CD14-positive monocyte (primary cell): Measurements from ENCODE around the gene PARP8. TPM values are rescaled to one million over a fixed set of nuclear protein-coding genes. Genes with fewer than 3 reads are reported as not detected.
A peak's percentile ranks its signal among the peaks of the same experiment; 100 is the strongest.

Source experiments
- DNase-seq, 3 donors: peaks; one replicate each; pipeline ENCODE4 v3.0.0-alpha.2; 2011 to 2022
- H2AFZ ChIP-seq: 2 replicates; pipeline ENCODE4 v1.6.0; 2012; ENCODE audit warnings: mild to moderate bottlenecking, low read depth, low read length, inconsistent platforms; ENCODE audit not compliant: insufficient read depth, poor library complexity, severe bottlenecking
- H3K27ac ChIP-seq, 2 donors: 1 replicate in 1 of 2; 2 replicates in 1 of 2; pipeline ENCODE4 v1.5.1; 2012 to 2013; ENCODE audit warnings: low read length in 2 of 2, control low read depth in 1 of 2, inconsistent platforms in 1 of 2, low read depth in 1 of 2, mild to moderate bottlenecking in 1 of 2
- H3K27me3 ChIP-seq, 2 donors: one replicate each; pipeline versions ENCODE4 v1.6.0 to v1.6.1; 2011 to 2013; ENCODE audit warnings: low read length in 2 of 2; ENCODE audit not compliant: control insufficient read depth in 2 of 2, insufficient read depth in 2 of 2
- H3K36me3 ChIP-seq, 2 donors: replicated peaks in 1 of 2; 1 replicate in 1 of 2; 2 replicates in 1 of 2; pipeline versions ENCODE4 v1.5.1 to v1.6.1; 2012 to 2013; ENCODE audit warnings: low read length in 2 of 2, control low read depth in 1 of 2, inconsistent platforms in 1 of 2, mild to moderate bottlenecking in 1 of 2; ENCODE audit not compliant: insufficient read depth in 2 of 2, control insufficient read depth in 1 of 2
- H3K4me1 ChIP-seq, 2 donors: 1 replicate in 1 of 2; 2 replicates in 1 of 2; pipeline versions ENCODE4 v1.5.1 to v1.6.1; 2012 to 2013; ENCODE audit warnings: low read length in 2 of 2, control low read depth in 1 of 2, inconsistent platforms in 1 of 2, mild to moderate bottlenecking in 1 of 2, moderate library complexity in 1 of 2; ENCODE audit not compliant: insufficient read depth in 2 of 2, control insufficient read depth in 1 of 2
- H3K4me2 ChIP-seq: replicated peaks from 2 replicates; pipeline ENCODE3; 2012; ENCODE audit warnings: low read length, moderate library complexity, mild to moderate bottlenecking; ENCODE audit not compliant: poor library complexity, severe bottlenecking; ENCODE audit errors: extremely low read depth
- H3K4me3 ChIP-seq, 3 experiments: fragments of 200-600 bp in 1 of 3; sonication (generic) in 1 of 3; replicated peaks in 1 of 3; 1 replicate in 2 of 3; 2 replicates in 1 of 3; pipeline ENCODE4 v1.5.1; 2011 to 2013; ENCODE audit warnings: low read length in 3 of 3, mild to moderate bottlenecking in 3 of 3, control low read depth in 2 of 3, low read depth in 2 of 3, inconsistent platforms in 1 of 3, moderate library complexity in 1 of 3
- H3K79me2 ChIP-seq: 2 replicates; pipeline ENCODE4 v1.6.0; 2012; ENCODE audit warnings: mild to moderate bottlenecking, control low read depth, inconsistent platforms, low read length, moderate library complexity; ENCODE audit not compliant: insufficient read depth
- H3K9ac ChIP-seq: 2 replicates; pipeline ENCODE4 v1.6.0; 2017; ENCODE audit warnings: low read length, mild to moderate bottlenecking; ENCODE audit not compliant: insufficient read depth, poor library complexity, severe bottlenecking
- H3K9me3 ChIP-seq, 2 donors: replicated peaks in 1 of 2; 1 replicate in 1 of 2; 2 replicates in 1 of 2; pipeline versions ENCODE4 v1.5.1 to v1.6.1; 2012 to 2013; ENCODE audit warnings: low read length in 2 of 2, control low read depth in 1 of 2; ENCODE audit not compliant: control insufficient read depth in 1 of 2, insufficient read depth in 1 of 2
- H4K20me1 ChIP-seq: 2 replicates; pipeline ENCODE4 v1.6.0; 2012; ENCODE audit warnings: mild to moderate bottlenecking, low read length, control low read depth, moderate library complexity; ENCODE audit not compliant: insufficient read depth
- H3K27ac Mint-ChIP-seq, 7 donors: one replicate each; pipeline ENCODE4 v1.8.0; 2020; ENCODE audit warnings: mild to moderate bottlenecking in 7 of 7, mixed read lengths in 7 of 7, moderate library complexity in 6 of 7, inconsistent platforms in 2 of 7
- H3K27me3 Mint-ChIP-seq, 3 donors: one replicate each; pipeline ENCODE4 v1.8.0; 2021 to 2022; ENCODE audit warnings: low read depth in 3 of 3, mild to moderate bottlenecking in 3 of 3, mixed read lengths in 3 of 3, moderate library complexity in 3 of 3, inconsistent platforms in 1 of 3
- H3K36me3 Mint-ChIP-seq, 2 donors: one replicate each; pipeline ENCODE4 v1.8.0; 2020; ENCODE audit warnings: mixed read lengths in 2 of 2, inconsistent platforms in 1 of 2, mild to moderate bottlenecking in 1 of 2
- H3K4me1 Mint-ChIP-seq: one replicate; pipeline ENCODE4 v1.8.0; 2020; ENCODE audit warnings: mild to moderate bottlenecking, mixed read lengths
- H3K4me3 Mint-ChIP-seq, 2 donors: one replicate each; pipeline ENCODE4 v1.8.0; 2020; ENCODE audit warnings: mild to moderate bottlenecking in 2 of 2, mixed read lengths in 2 of 2, moderate library complexity in 1 of 2
- H3K9me3 Mint-ChIP-seq, 7 donors: one replicate each; pipeline ENCODE4 v1.8.0; 2020 to 2022; ENCODE audit warnings: mixed read lengths in 7 of 7, mild to moderate bottlenecking in 6 of 7, moderate library complexity in 6 of 7, inconsistent platforms in 2 of 7
- CTCF ChIP-seq: fragments of 200-600 bp; IDR thresholded peaks from one replicate; pipeline ENCODE4 v1.8.0; 2022; ENCODE audit warnings: antibody characterized with exemption, mild to moderate bottlenecking
- WGBS: methylation state at CpG from one replicate; pipeline ENCODE4 v1.1.5; 2013; ENCODE audit warnings: missing lambda C conversion rate; ENCODE audit not compliant: insufficient coverage; 5-methylcytosine and 5-hydroxymethylcytosine counted together
- intact Hi-C, 2 donors: fragments of 100-400 bp; cut with micrococcal nuclease; formaldehyde crosslinking; loops; one replicate each; pipeline versions ENCODE4 v1.15.0 to v1.15.1; 2023
- polyA plus RNA-seq, 3 donors: library from polyadenylated mRNA; depleted of rRNA in 1 of 3; unstranded in 2 of 3; stranded (reverse) in 1 of 3; fragments of 300-500 nt in 2 of 3; fragments of >200 nt in 1 of 3; fragmentation: Illumina TruSeq in 2 of 3; gene quantifications; 1 replicate in 2 of 3; 2 replicates in 1 of 3; pipeline ENCODE4 v1.2.3, GENCODE V29; 2012 to 2021

PARP8 gene
- polyA plus RNA-seq, 3 donors, result 27.5 to 170 (median 40.6) TPM

- no peak overlapping the region for H3K4me3 Mint-ChIP-seq
- peaks cover 37% of the 10 kb centered on the region for H3K4me1 Mint-ChIP-seq
- no peaks in the 10 kb centered on the region for H3K9me3 ChIP-seq
- intact Hi-C loops, result no loop called here
- peaks cover 0 to 7% of the 10 kb centered on the region in 2 donors for H3K36me3 ChIP-seq
- H3K4me2 ChIP-seq, result no peak overlapping the region
- peak overlapping the region in 2 of 7 donors; percentile 3 to 15 for H3K27ac Mint-ChIP-seq
- no peak overlapping the region for H3K27ac ChIP-seq
- H3K9me3 Mint-ChIP-seq, result no peaks in the 10 kb centered on the region
- peaks cover 5 to 15% of the 10 kb centered on the region in 2 donors for H3K4me1 ChIP-seq
- no peak overlapping the region for H3K4me3 ChIP-seq
- no CpG with 5 or more reads among the region's 4 CpGs for WGBS
- peaks cover 99% of the 10 kb centered on the region for H4K20me1 ChIP-seq
- H3K27me3 ChIP-seq, result no peaks in the 10 kb centered on the region
- peaks cover 100% of the 10 kb centered on the region for H3K79me2 ChIP-seq
- no peak overlapping the region for H3K9ac ChIP-seq
- no peak for TF ChIP-seq CTCF
- DNase-seq, result no peak
- peaks cover 0 to 1% (median 0%) of the 10 kb centered on the region in 3 donors for H3K27me3 Mint-ChIP-seq
- no peak overlapping the region for H2AFZ ChIP-seq
- peaks cover 8 to 16% of the 10 kb centered on the region in 2 donors for H3K36me3 Mint-ChIP-seq
Measured at GRCh38 chr5:50740832-50741231, 74.4 kb downstream of the PARP8 start.

- Histone ChIP-seq H4K20me1 (peaks cover 98% of the 10 kb centered on the region), H3K79me2 (peaks cover 100% of the 10 kb centered on the region), H2AFZ (peak overlapping the region; percentile 13), H3K4me1 (peaks cover 9 to 24% of the 10 kb centered on the region in 2 donors), H3K36me3 (peaks cover 0 to 4% of the 10 kb centered on the region in 2 donors), H3K9ac (peak overlapping the region; percentile 28), H3K27ac (peak overlapping the region in 1 of 2 donors; percentile 80), H3K4me2 (peak overlapping the region; percentile 74), H3K27me3 (no peaks in the 10 kb centered on the region), H3K4me3 (peak overlapping the region; percentile 9 to 67 (median 59)), H3K9me3 (no peaks in the 10 kb centered on the region)
- peaks cover 11 to 12% of the 10 kb centered on the region in 2 donors for H3K36me3 Mint-ChIP-seq
- H3K9me3 Mint-ChIP-seq, result peaks cover 0 to 2% (median 0%) of the 10 kb centered on the region in 7 donors
- H3K4me3 Mint-ChIP-seq, result peak overlapping the region; percentile 65 to 88
- H3K4me1 Mint-ChIP-seq, result peaks cover 54% of the 10 kb centered on the region
- H3K27me3 Mint-ChIP-seq, result peaks cover 0 to 1% (median 0%) of the 10 kb centered on the region in 3 donors
- H3K27ac Mint-ChIP-seq, result peak overlapping the region; percentile 33 to 85 (median 63)
- intact Hi-C loops, result loop anchor here in 1 of 2 donors (5.0 kb wide), 1 partner anchor 77 kb away; the partner anchor contains the start of gene PARP8
- no peak for DNase-seq
- no CpG with 5 or more reads among the region's 2 CpGs for WGBS
- no peak for TF ChIP-seq CTCF
Measured at GRCh38 chr5:50744776-50745175, 78.3 kb downstream of the PARP8 start.
